Gastroesophageal sphincter (tissue), 3 donors: ENCODE measurements around the gene ILF3.

Experiments used
- CTCF ChIP-seq, 4 experiments: fragments of 200-600 bp in 2 of 4; fragments of 450-650 bp in 2 of 4; sonication (generic) in 1 of 4; IDR thresholded peaks; one replicate each; pipeline ENCODE4 v1.5.1; 2017 to 2019; ENCODE audit warnings: antibody characterized with exemption in 4 of 4, mild to moderate bottlenecking in 2 of 4, moderate library complexity in 2 of 4
- EP300 ChIP-seq: sonication (generic); formaldehyde crosslinking; IDR thresholded peaks from one replicate; pipeline ENCODE4 v1.6.1; 2017; ENCODE audit warnings: antibody characterized with exemption, mild to moderate bottlenecking
- POLR2A ChIP-seq, 2 donors: fragments of 450-650 bp; IDR thresholded peaks; one replicate each; pipeline ENCODE4 v1.6.1; 2017; ENCODE audit warnings: antibody characterized with exemption in 2 of 2, mild to moderate bottlenecking in 2 of 2, moderate library complexity in 1 of 2
- POLR2AphosphoS5 ChIP-seq: sonication (generic); formaldehyde crosslinking; IDR thresholded peaks from one replicate; pipeline ENCODE4 v1.6.1; 2017; ENCODE audit warnings: antibody characterized with exemption

- TF ChIP-seq CTCF (IDR thresholded peaks at IDR 0.05) = no peak
- no peak for TF ChIP-seq EP300
- no peak for TF ChIP-seq POLR2AphosphoS5
- TF ChIP-seq POLR2A (IDR thresholded peaks at IDR 0.05) = no peak
These were observed 62.9 kb downstream of the ILF3 start for GRCh38 chr19:10717054-10717355.
